IPS-NIHi11 (cell line): ENCODE measurements around the gene SCART1.
"Not testable (repeated sequence)": the region's sequence is repeated elsewhere in the genome, so short reads cannot be mapped to it uniquely, and the experiment has no call there.

Experiments used
- DNase-seq: peaks from one replicate; pipeline ENCODE4 v3.0.0; 2012; ENCODE audit warnings: mixed read lengths, low spot score

Gene SCART1

GRCh38 chr10:133432789-133433188 is 21.0 kb upstream of the SCART1 start:
- not testable (repeated sequence) for DNase-seq

GRCh38 chr10:133438711-133439273 is 15.0 kb upstream of the SCART1 start:
- no peak for DNase-seq

- no peak for DNase-seq
Observed at GRCh38 chr10:133439517-133440461, 14.0 kb upstream of the SCART1 start.

GRCh38 chr10:133440633-133441285 is 13.0 kb upstream of the SCART1 start:
- DNase-seq: no peak

GRCh38 chr10:133441356-133441755 is 12.4 kb upstream of the SCART1 start:
- not testable (repeated sequence) for DNase-seq

GRCh38 chr10:133441780-133442179 is 12.0 kb upstream of the SCART1 start:
- no peak for DNase-seq

GRCh38 chr10:133442191-133442966 is 11.4 kb upstream of the SCART1 start:
- DNase-seq: no peak

- DNase-seq: no peak
Observed at GRCh38 chr10:133442967-133443924, 10.5 kb upstream of the SCART1 start.

- no peak for DNase-seq
Observed at GRCh38 chr10:133444342-133445267, 9.1 kb upstream of the SCART1 start.

- no peak for DNase-seq
Observed at GRCh38 chr10:133445268-133445732, 8.4 kb upstream of the SCART1 start.

GRCh38 chr10:133445751-133446708 is 7.7 kb upstream of the SCART1 start:
- DNase-seq: no peak

GRCh38 chr10:133446979-133447378 is 6.8 kb upstream of the SCART1 start:
- no peak for DNase-seq

GRCh38 chr10:133448120-133448519 is 5.6 kb upstream of the SCART1 start:
- no peak for DNase-seq

GRCh38 chr10:133451346-133451745 is 2.4 kb upstream of the SCART1 start:
- no peak for DNase-seq

- no peak for DNase-seq
Observed at GRCh38 chr10:133452453-133452852, 1.3 kb upstream of the SCART1 start.

GRCh38 chr10:133454204-133454893 is 604 bp downstream of the SCART1 start:
- no peak for DNase-seq

GRCh38 chr10:133455196-133455595 is 1.5 kb downstream of the SCART1 start:
- no peak for DNase-seq

- DNase-seq: no peak
Observed at GRCh38 chr10:133455611-133456031, 1.9 kb downstream of the SCART1 start.
